Dermis microvascular lymphatic vessel endothelial cell (primary cell): Measurements from ENCODE around the gene TUSC2. TPM values are rescaled to one million over a fixed set of nuclear protein-coding genes. Genes with fewer than 3 reads are reported as not detected.
A peak's percentile ranks its signal among the peaks of the same experiment; 100 is the strongest.

Experiments used
- DNase-seq, 2 donors: peaks; one replicate each; pipeline versions ENCODE4 v3.0.0 to v3.0.0-alpha.2; 2010; ENCODE audit warnings: low read depth in 2 of 2
- total RNA-seq: library from RNA; depleted of rRNA; stranded (reverse); fragments of >200 nt; gene quantifications from 2 replicates; pipeline ENCODE4 v1.2.1, GENCODE V29; 2014

Gene TUSC2
- 20.7 and 22.3 TPM in 2 replicates for total RNA-seq

DNA sequence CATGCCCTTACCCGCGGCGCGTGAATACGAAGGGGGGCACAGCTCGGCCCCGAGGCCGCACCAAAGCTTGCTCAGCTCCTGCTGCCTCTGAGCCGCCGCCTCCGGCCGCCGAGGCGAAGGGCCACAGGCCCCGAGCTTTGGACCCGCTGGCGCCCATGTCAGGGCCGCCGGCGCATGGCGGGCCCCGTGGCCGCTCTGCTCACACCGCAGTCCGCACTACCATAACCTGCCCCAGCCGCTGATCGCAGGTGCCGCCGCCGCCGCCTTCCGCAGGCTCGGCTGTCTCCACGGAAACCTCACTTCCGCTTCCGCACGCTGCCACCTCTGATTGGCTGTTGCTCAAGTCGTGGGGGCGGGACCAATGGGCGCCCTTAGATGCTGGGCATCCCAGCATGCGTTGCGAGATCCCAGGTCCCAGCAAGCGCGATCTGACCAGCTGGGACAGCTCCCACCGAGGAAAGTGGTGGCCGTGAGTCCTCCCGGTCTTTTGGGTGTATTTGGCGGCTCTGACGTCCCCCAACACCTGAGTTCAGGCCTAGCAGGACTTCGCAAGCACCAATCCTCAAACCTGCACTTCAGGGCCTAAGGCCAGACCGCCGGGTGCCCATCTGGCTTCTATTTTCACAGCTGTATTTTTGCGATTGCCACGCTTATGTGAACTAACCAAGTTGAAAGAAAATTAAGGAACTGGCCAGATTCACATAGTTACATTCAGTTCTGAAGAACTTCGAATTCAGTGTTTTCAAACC lies at the start of gene TUSC2:
Gene TUSC2, minus strand, starts transcription at position 281 of the 749 bp plus-strand sequence. Its CDS starts 124 bp downstream, at position 157.
- DNase-seq, result peak; percentile 93 to 98

- DNase-seq, result no peak
Observed at GRCh38 chr3:50375258-50375931, 47.4 kb upstream of the TUSC2 start.

DNA sequence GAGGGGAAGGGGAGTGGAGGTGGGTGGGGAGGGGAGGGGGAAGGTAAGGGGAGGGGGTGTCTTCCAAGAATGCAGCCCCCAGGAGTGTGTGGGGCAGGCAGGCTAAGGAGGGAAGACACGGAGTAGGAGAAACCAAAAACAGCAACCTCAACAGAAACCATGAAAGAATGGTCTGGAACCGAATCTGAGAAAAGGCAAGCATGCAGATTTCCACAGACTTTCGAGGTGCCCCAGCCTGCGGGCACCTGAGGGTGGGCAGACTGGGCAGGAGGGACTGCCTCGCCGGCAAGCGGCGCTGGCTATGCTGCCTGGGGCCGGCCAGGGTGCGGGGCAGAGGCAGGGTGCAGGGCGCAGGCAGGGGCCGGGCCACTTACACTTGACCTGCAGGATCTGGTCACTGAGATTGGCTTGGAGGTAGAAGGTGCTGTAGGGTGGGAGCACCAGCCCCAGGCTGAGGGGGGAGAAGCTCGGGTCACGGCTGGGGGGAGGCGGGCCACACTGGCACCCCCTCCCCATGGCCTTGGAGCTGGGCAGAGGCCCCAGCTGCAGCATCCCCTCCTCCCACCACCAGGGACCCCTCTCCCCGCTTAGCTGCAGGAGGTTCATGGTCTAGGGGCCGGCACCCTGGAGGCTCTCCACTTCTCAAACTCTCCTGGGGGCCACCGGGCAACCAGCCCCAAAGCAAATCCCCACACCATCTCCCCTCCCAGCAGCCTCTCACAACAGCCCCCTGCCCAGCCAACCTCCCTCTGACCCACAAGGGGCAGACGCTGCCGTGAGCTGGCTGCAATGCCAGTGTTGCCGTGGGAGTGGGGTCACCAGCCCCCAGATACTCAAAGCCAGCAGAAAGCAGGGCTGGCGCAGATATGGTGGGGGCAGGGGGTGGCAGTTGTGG lies 46.6 kb upstream of the TUSC2 start:
- DNase-seq, result no peak

DNA sequence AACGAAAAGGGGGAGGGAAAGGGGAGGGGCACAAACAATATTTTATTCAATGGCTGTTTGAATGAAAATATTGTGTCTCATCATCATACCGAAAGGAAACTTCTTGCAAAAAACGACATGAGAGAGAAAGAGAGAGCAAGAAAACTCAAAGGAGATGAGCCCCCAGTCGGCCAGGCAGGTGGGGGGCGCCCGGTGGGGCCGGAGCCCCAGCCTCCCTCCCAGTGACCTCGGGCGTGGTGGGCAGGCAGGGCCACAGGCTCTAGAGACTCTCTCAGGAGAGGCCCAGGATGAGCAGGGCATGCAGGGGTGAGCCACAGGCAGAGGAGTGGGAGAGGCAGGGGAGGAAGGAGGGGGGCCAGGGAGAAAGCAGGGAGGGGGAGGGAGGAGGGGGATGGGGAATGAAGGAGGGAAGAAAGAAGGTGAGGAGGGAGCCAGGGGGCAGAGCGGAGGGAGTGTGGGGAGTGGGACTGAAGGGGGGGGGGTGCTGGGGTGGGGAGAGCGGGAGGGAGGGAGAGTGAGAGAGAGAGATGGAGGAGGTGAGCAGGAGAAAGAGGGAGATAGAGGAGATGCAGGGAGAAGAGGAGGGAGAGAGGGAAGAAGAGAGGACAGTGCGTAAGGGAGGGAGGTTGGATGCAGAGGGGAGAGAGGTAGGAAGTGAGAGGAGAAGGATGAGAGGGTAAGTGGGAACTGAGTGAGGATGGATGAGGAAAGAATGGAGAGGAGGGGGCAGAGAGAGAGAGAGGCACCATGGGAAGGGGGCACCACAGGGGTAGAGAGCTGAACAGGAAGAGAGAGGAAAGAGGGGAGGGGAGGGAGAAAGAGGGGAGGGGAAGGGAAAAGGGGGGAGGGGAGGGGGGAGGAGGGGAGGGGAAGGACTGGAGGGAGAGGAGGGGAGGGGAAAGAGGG lies 45.4 kb upstream of the TUSC2 start:
- DNase-seq, result no peak

DNA sequence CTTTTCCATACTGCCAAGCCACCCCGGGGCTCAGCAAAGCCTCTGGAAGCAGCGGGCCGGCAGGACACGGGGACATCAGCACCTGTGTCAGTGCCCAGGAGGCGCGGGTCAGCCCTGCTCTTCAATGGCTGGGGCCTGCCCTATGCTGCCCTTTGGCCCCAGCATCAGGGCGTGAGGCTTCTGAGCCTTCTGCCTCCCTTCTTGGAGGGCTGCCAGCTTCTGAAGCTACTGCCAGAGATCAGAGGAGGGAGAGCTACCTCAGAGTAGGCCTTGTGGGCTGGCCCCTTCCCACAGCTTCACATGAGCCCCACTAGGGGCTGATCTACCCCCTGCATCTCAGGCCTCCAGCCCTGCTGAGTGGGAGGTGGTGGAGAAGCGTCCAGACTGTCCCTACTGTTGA lies 44.3 kb upstream of the TUSC2 start:
- no peak for DNase-seq

GRCh38 chr3:50371133-50371685 lies 43.2 kb upstream of the TUSC2 start:
- no peak for DNase-seq

DNA sequence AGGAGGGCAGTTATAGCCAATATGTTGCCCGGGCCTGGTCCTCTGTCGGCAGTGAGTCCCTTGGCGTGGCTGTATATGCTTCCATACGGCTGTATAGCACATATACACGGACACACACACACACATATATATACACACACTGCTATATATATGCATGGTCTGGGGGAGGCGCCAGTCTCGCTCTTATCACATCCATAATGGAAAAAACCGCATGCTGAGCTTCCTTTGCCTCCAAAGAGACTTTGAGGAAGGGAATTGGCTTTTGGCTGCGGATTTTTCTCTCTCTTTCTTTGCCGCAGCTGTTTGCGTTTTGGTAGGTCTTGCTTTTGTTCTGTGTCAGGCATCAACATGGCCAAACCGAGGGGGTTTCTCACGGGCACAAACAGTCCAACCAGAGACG lies 42.6 kb upstream of the TUSC2 start:
- DNase-seq, result peak; percentile 46 to 54

- no peak for DNase-seq
Observed at GRCh38 chr3:50369012-50369670, 41.1 kb upstream of the TUSC2 start.

- no peak for DNase-seq
Observed at GRCh38 chr3:50365842-50366220, 37.8 kb upstream of the TUSC2 start.

DNA sequence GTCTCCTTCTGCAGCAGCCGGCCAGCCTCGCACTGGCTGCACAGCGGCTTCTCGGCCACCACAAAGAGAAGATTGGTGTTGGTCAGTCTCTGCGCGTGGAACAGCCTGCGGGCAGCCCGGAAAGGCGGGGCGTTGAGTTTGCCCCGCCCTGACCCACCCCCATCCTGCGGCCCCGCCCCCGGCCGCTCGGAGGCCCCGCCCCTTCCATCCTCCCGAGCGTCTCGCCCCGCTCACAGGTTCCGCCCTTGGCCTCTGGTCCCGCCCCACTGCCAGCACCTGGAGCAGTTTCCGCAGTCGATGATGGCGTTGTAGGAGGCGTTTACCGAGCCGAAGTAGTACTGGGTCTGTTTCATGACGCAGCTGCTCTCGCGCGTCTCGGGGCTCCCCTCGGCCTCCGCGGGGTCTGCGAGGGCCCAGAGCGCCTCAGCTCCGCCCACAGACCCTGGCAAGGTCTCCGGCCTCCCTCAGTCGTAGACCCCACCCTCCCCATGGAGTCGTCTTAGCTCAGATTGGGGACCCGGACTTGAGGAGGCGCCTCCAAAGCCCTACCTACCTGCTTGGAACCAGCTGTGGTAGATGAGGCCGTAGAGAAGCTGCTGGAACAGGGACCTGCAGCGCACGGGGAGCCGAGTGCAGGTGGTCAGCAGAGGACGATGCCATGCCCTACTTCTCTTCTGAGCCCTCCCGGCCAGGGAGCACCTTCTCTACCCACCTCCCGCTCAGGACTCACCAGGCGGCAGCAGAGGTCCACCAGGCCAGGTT lies 37.2 kb upstream of the TUSC2 start:
- DNase-seq, result peak in 1 of 2 donors; percentile 68

DNA sequence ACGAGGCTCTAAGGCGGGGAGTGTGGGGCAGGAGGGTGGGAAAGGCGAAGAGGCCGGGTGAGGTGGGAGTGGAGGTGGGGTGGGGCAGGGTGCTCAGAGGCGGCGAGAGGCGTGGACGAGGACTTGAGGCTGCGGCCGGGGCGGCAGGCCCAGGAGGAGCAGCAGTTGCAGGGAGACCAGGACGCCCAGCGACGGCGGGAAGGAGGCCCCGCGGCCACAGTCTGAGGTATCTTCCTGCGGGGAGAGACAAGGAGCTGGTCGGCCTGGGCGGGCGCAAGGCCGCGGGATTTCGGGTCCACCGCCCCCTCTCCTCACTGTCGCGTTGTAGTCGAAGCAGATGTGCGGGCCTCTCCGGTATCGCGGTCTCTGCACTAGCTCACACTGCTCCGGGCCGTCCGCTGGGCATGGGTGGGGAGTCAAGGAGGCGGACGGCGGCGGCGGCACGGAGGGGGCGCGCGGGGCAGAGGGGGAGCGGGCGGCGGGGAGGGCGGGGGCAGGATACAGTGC lies 36.6 kb upstream of the TUSC2 start:
- no peak for DNase-seq

DNA sequence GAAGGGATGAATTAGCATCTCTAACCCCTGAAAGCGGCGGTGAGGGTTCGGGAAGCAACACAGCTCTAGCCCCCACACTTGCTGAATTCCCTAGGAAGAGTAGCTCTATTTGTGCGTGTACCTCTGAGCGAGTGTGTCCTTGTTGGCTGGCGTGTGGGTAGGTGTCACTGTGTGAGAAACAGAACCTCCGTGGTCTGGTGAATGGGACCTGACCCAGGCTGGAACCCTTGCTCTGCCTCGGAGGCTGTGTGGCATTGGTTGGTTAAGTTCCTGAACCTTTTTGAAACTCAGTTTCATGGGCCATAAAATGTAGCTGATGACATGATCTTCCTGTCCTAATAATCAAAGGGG lies 31.7 kb upstream of the TUSC2 start:
- DNase-seq, result no peak

- peak; percentile 97 to 99 for DNase-seq
Observed at GRCh38 chr3:50358911-50359759, 31.1 kb upstream of the TUSC2 start, which contains the start of gene TMEM115. Gene TMEM115 (minus strand): TSS chr3:50359521. CDS start chr3:50359063, 458 bp downstream.

GRCh38 chr3:50358355-50358910 lies 30.4 kb upstream of the TUSC2 start:
- DNase-seq, result no peak

DNA sequence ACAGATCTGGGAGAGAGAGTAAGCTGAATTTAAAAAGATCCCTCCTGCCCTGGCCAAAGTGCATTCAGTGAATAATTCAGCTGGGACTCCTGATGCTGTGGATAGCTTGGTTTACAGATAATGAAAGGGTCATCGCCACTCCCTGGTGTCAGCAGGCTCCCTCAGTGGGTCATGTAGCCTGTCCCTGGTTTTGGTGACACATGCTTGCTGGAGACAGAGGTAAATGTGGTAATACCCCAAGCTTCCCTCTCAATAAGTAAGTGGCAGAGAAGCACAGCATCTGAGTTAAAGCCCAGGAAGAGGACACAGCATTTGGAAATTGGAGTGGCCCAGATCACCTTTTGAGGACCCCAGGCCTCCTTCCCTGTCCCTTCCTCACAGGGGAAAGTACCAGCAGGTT lies 29.5 kb upstream of the TUSC2 start:
- DNase-seq, result no peak

DNA sequence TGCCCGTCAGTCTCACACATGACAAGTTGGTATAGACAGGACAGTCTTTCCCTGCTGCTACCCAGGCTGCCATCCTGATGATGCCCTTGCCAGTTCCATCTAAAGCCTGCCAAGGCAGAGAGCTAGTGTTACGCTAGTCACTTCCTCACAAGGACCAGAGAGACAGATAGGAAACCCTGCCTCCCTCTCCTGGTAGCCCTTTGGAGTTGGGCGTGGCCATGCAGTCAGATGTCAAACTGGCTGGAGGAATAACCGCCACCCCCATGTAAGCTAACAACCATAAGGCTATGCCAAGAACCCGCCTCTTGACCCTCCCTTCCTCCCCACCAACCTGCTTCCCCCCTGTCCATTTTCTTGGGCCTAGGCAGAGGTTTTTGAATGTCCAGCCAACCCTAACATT lies 28.5 kb upstream of the TUSC2 start:
- DNase-seq, result peak in 1 of 2 donors; percentile 19

DNA sequence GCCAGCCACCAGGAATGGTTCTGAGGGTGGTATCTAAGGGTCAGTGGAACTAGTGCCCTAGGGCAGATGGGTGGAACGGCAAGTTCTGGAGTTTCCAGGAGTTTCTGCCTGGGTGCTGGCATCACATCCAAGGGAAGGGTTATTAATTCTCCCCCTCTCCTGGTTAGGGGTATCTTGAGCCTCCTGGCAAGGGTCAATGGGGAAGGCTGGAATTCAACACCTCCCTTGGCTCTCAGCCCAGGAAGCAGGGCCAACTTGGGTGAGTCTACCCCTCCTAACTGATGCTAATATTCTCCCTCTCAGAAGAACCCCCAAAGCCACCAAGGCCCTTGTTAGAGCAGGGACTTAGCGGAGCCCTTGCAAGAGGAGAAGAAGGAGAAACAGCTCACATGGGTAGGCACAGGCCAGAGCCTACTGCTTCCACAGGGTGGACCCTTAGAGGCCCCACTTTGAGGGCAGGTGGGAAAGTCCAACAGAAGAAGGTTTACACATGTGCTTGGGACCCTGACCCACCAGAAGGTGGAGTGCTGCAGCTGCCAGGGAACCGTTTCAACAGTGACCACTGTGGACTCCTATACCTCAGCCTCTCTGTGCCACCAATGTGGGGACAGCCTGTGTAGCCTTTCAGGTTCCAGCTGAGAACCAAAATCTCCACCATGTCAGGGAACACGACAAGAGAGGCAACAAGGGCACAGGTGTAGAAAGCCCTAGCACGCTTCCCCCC lies 28.0 kb upstream of the TUSC2 start:
- no peak for DNase-seq
